GM12878 (cell line): ENCODE measurements around the gene KIF25.

Experiments used
- BRCA1 ChIP-seq: IDR thresholded peaks from 2 replicates; pipeline ENCODE4 v1.6.1; 2011; ENCODE audit warnings: low read depth, low read length, improper control_type of control experiment
- CTCF ChIP-seq, 3 experiments: IDR thresholded peaks in 2 of 3; conservative IDR thresholded peaks in 1 of 3; 2 replicates each; pipeline ENCODE4 v1.5.1; 2011; ENCODE audit warnings: low read depth in 3 of 3, low read length in 3 of 3, mild to moderate bottlenecking in 3 of 3, control low read depth in 2 of 3, moderate library complexity in 2 of 3, inconsistent platforms in 1 of 3, mixed read lengths in 1 of 3; ENCODE audit not compliant: control insufficient read depth in 2 of 3, insufficient read depth in 1 of 3; ENCODE audit errors: extremely low read depth in 1 of 3
- CUX1 ChIP-seq: IDR thresholded peaks from 2 replicates; pipeline ENCODE4 v1.6.1; 2012; ENCODE audit warnings: improper control_type of control experiment, low read depth, low read length; ENCODE audit not compliant: insufficient replicate concordance
- DPF2 ChIP-seq: fragments of 450-650 bp; IDR thresholded peaks from 2 replicates; pipeline ENCODE4 v1.6.1; 2017; ENCODE audit warnings: mild to moderate bottlenecking
- EGR1 ChIP-seq, 2 experiments: IDR thresholded peaks; 1 replicate in 1 of 2; 2 replicates in 1 of 2; pipeline ENCODE4 v1.6.1; 2011 to 2012; ENCODE audit warnings: low read depth in 2 of 2, low read length in 2 of 2, borderline replicate concordance in 1 of 2, mild to moderate bottlenecking in 1 of 2, moderate library complexity in 1 of 2
- EP300 ChIP-seq, 2 experiments: fragments of 150-350 bp in 1 of 2; IDR thresholded peaks; 2 replicates each; pipeline ENCODE4 v1.6.1; 2011 to 2012; ENCODE audit warnings: low read depth in 2 of 2, low read length in 2 of 2, borderline replicate concordance in 1 of 2, improper control_type of control experiment in 1 of 2, inconsistent platforms in 1 of 2; ENCODE audit not compliant: control insufficient read depth in 1 of 2
- MYC ChIP-seq: IDR thresholded peaks from 2 replicates; pipeline ENCODE4 v1.6.1; 2011; ENCODE audit warnings: mild to moderate bottlenecking, low read length, moderate library complexity, inconsistent platforms; ENCODE audit not compliant: insufficient read depth, insufficient replicate concordance, insufficient read length, severe bottlenecking
- NFYB ChIP-seq: IDR thresholded peaks from 2 replicates; pipeline ENCODE4 v1.6.1; 2011; ENCODE audit warnings: low read depth, mild to moderate bottlenecking, low read length, improper control_type of control experiment, moderate library complexity; ENCODE audit not compliant: insufficient read depth
- SKIL ChIP-seq: fragments of 450-650 bp; IDR thresholded peaks from 2 replicates; pipeline ENCODE4 v1.6.1; 2017; ENCODE audit warnings: mild to moderate bottlenecking, low read depth, inconsistent platforms; ENCODE audit not compliant: poor library complexity, severe bottlenecking
- SP1 ChIP-seq: IDR thresholded peaks from one replicate; pipeline ENCODE4 v1.6.1; 2011; ENCODE audit warnings: low read depth, low read length
- TCF3 ChIP-seq: IDR thresholded peaks from 2 replicates; pipeline ENCODE4 v1.6.1; 2012; ENCODE audit warnings: low read depth, mild to moderate bottlenecking, low read length, borderline replicate concordance; ENCODE audit not compliant: insufficient read depth
- ZNF217 ChIP-seq: fragments of 450-650 bp; IDR thresholded peaks from 2 replicates; pipeline ENCODE4 v1.6.1; 2017; ENCODE audit warnings: antibody characterized with exemption, mild to moderate bottlenecking

GRCh38 chr6:168043848-168044415, 46.5 kb downstream of the KIF25 start:
- TF ChIP-seq MYC (no peak), CTCF (IDR thresholded peaks at IDR 0.05 in 2 of 3, conservative IDR thresholded peaks at IDR 0.05 in 1 of 3; ENCODE audit: control insufficient read depth in 2 of 3, extremely low read depth in 1 of 3, insufficient read depth in 1 of 3, low read depth in 3 of 3, low read length in 3 of 3) (no peak), DPF2 (no peak), SKIL (no peak), EGR1 (IDR thresholded peaks at IDR 0.05; ENCODE audit: borderline replicate concordance in 1 of 2, low read depth in 2 of 2, low read length in 2 of 2) (no peak), TCF3 (no peak), SP1 (no peak), NFYB (no peak), ZNF217 (no peak), EP300 (IDR thresholded peaks at IDR 0.05; ENCODE audit: borderline replicate concordance in 1 of 2, control insufficient read depth in 1 of 2, low read depth in 2 of 2, low read length in 2 of 2) (no peak), CUX1 (no peak), BRCA1 (no peak)
